Measurements from ENCODE around the gene ABLIM2.

ABLIM2 gene

GRCh38 chr4:8006471-8006870 lies 152.1 kb downstream of the ABLIM2 start:
- TF ChIP-seq ZFX (IDR thresholded peaks at IDR 0.05), result no peak
- TF ChIP-seq CTCF (conservative IDR thresholded peaks at IDR 0.05), result no peak

GRCh38 chr4:8005814-8006215 lies 152.8 kb downstream of the ABLIM2 start:
- TF ChIP-seq ZFX (IDR thresholded peaks at IDR 0.05) (no peak), CTCF (conservative IDR thresholded peaks at IDR 0.05) (no peak)

More at GRCh38 chr4:8006471-8006870, 152.1 kb downstream of the ABLIM2 start:
- H3K27ac ChIP-seq, result no peak overlapping the region

GRCh38 chr4:8005033-8005808 lies 153.4 kb downstream of the ABLIM2 start:
- H3K27ac ChIP-seq, result no peak overlapping the region
- TF ChIP-seq ZFX (IDR thresholded peaks at IDR 0.05) (no peak), CTCF (conservative IDR thresholded peaks at IDR 0.05) (no peak)

More at GRCh38 chr4:8005814-8006215, 152.8 kb downstream of the ABLIM2 start:
- H3K27ac ChIP-seq, result no peak overlapping the region

GRCh38 chr4:8004066-8004465 lies 154.5 kb downstream of the ABLIM2 start:
- TF ChIP-seq ZFX (IDR thresholded peaks at IDR 0.05), result no peak
- no peak for TF ChIP-seq CTCF (conservative IDR thresholded peaks at IDR 0.05)
- no peak overlapping the region for H3K27ac ChIP-seq

- TF ChIP-seq ZFX (IDR thresholded peaks at IDR 0.05) (no peak), CTCF (conservative IDR thresholded peaks at IDR 0.05) (no peak)
- H3K27ac ChIP-seq, result no peak overlapping the region
These were observed 155.9 kb downstream of the ABLIM2 start for GRCh38 chr4:8002525-8003309.

GRCh38 chr4:8001564-8002355 lies 156.9 kb downstream of the ABLIM2 start:
- TF ChIP-seq CTCF (conservative IDR thresholded peaks at IDR 0.05), result no peak
- TF ChIP-seq ZFX (IDR thresholded peaks at IDR 0.05), result no peak

More at GRCh38 chr4:8001564-8002355, 156.9 kb downstream of the ABLIM2 start:
- H3K27ac ChIP-seq, result no peak overlapping the region

All from C4-2B (cell line).